ENCODE results near the gene SGCD. TPM values are rescaled to one million over a fixed set of nuclear protein-coding genes. Genes with fewer than 3 reads are reported as not detected.

The SGCD gene
- total RNA-seq, 4 donors from 2014 or later, result 0.83 to 9.6 (median 1.9) TPM

- Histone ChIP-seq H3K27ac (no peak overlapping the region), H3K9me3 (no peaks in the 10 kb centered on the region), H3K27me3 (no peaks in the 10 kb centered on the region), H3K4me1 (no peaks in the 10 kb centered on the region), H3K4me3 (no peak overlapping the region), H3K36me3 (no peaks in the 10 kb centered on the region)
- TF ChIP-seq CTCF (IDR thresholded peaks at IDR 0.05), result no peak
- TF ChIP-seq POLR2A (IDR thresholded peaks at IDR 0.05), result no peak
- no peak for DNase-seq
Measured at GRCh38 chr5:156409834-156410233, 82.9 kb downstream of the SGCD start.

- no peaks in the 10 kb centered on the region for H3K9me3 ChIP-seq
- no peaks in the 10 kb centered on the region for H3K36me3 ChIP-seq
- no peak for TF ChIP-seq CTCF (IDR thresholded peaks at IDR 0.05)
- no peak for TF ChIP-seq POLR2A (IDR thresholded peaks at IDR 0.05)
- H3K4me3 ChIP-seq, result no peak overlapping the region
- H3K4me1 ChIP-seq, result no peaks in the 10 kb centered on the region
- no peaks in the 10 kb centered on the region for H3K27me3 ChIP-seq
- no peak for DNase-seq
- H3K27ac ChIP-seq, result peak overlapping the region in 2 of 4 donors; percentile 57 to 67
Measured at GRCh38 chr5:156411185-156411613, 84.2 kb downstream of the SGCD start.

GRCh38 chr5:156411957-156412356 lies 85.0 kb downstream of the SGCD start:
- Histone ChIP-seq H3K27ac (peak overlapping the region in 1 of 4 donors; percentile 57), H3K27me3 (no peaks in the 10 kb centered on the region)
- DNase-seq, result no peak

GRCh38 chr5:156414391-156414790 lies 87.4 kb downstream of the SGCD start:
- Histone ChIP-seq H3K27me3 (no peaks in the 10 kb centered on the region), H3K4me3 (no peak overlapping the region), H3K9me3 (no peaks in the 10 kb centered on the region), H3K4me1 (no peaks in the 10 kb centered on the region), H3K36me3 (no peaks in the 10 kb centered on the region), H3K27ac (no peak overlapping the region)
- no peak for DNase-seq
- TF ChIP-seq CTCF (IDR thresholded peaks at IDR 0.05) (no peak), POLR2A (IDR thresholded peaks at IDR 0.05) (no peak)

More at GRCh38 chr5:156411957-156412356, 85.0 kb downstream of the SGCD start:
- Histone ChIP-seq H3K4me3 (no peak overlapping the region), H3K9me3 (no peaks in the 10 kb centered on the region), H3K36me3 (no peaks in the 10 kb centered on the region), H3K4me1 (no peaks in the 10 kb centered on the region)
- TF ChIP-seq POLR2A (IDR thresholded peaks at IDR 0.05) (no peak), CTCF (IDR thresholded peaks at IDR 0.05) (no peak)

GRCh38 chr5:156419661-156420060 lies 92.7 kb downstream of the SGCD start:
- DNase-seq, result no peak
- H3K27me3 ChIP-seq, result no peaks in the 10 kb centered on the region
- no peaks in the 10 kb centered on the region for H3K36me3 ChIP-seq
- no peak overlapping the region for H3K27ac ChIP-seq
- H3K4me1 ChIP-seq, result no peaks in the 10 kb centered on the region
- TF ChIP-seq POLR2A (IDR thresholded peaks at IDR 0.05), result no peak
- no peak for TF ChIP-seq CTCF (IDR thresholded peaks at IDR 0.05)
- no peak overlapping the region for H3K4me3 ChIP-seq
- no peaks in the 10 kb centered on the region for H3K9me3 ChIP-seq

- TF ChIP-seq CTCF (IDR thresholded peaks at IDR 0.05) (no peak), POLR2A (IDR thresholded peaks at IDR 0.05) (no peak)
- no peaks in the 10 kb centered on the region for H3K4me1 ChIP-seq
- no peak overlapping the region for H3K4me3 ChIP-seq
- H3K36me3 ChIP-seq, result no peaks in the 10 kb centered on the region
- no peaks in the 10 kb centered on the region for H3K9me3 ChIP-seq
- no peak overlapping the region for H3K27ac ChIP-seq
- no peaks in the 10 kb centered on the region for H3K27me3 ChIP-seq
- DNase-seq, result no peak
Measured at GRCh38 chr5:156420665-156421064, 93.7 kb downstream of the SGCD start.
